ENCODE measurements around the gene DPY19L1.
"Not testable (repeated sequence)": the region's sequence is repeated elsewhere in the genome, so short reads cannot be mapped to it uniquely, and the experiment has no call there.

DPY19L1 gene

GRCh38 chr7:34918198-34918861 lies 119.0 kb downstream of the DPY19L1 start:
- DNase-seq (ENCODE audit: low spot score): not testable (repeated sequence)

GRCh38 chr7:34917515-34917914 lies 119.8 kb downstream of the DPY19L1 start:
- DNase-seq (ENCODE audit: low spot score): not testable (repeated sequence)

- DNase-seq (ENCODE audit: low spot score): no peak
Measured at GRCh38 chr7:34916267-34916666, 121.0 kb downstream of the DPY19L1 start.

GRCh38 chr7:34912236-34912635 lies 125.0 kb downstream of the DPY19L1 start:
- no peak for DNase-seq (ENCODE audit: low spot score)

- not testable (repeated sequence) for DNase-seq (ENCODE audit: low spot score)
Measured at GRCh38 chr7:34906266-34906850, 130.9 kb downstream of the DPY19L1 start.

GRCh38 chr7:34904987-34905386 lies 132.3 kb downstream of the DPY19L1 start:
- DNase-seq (ENCODE audit: low spot score): no peak

GRCh38 chr7:34903921-34904320 lies 133.4 kb downstream of the DPY19L1 start:
- DNase-seq (ENCODE audit: low spot score): not testable (repeated sequence)

GRCh38 chr7:34902182-34902581 lies 135.1 kb downstream of the DPY19L1 start:
- no peak for DNase-seq (ENCODE audit: low spot score)

- DNase-seq (ENCODE audit: low spot score): peak; percentile 68
Measured at GRCh38 chr7:34900891-34901513, 136.3 kb downstream of the DPY19L1 start.

- DNase-seq (ENCODE audit: low spot score): no peak
Measured at GRCh38 chr7:34895202-34895601, 142.1 kb downstream of the DPY19L1 start.

GRCh38 chr7:34889951-34890350 lies 147.3 kb downstream of the DPY19L1 start:
- no peak for DNase-seq (ENCODE audit: low spot score)

- no peak for DNase-seq (ENCODE audit: low spot score)
Measured at GRCh38 chr7:34886856-34887255, 150.4 kb downstream of the DPY19L1 start.

- not testable (repeated sequence) for DNase-seq (ENCODE audit: low spot score)
Measured at GRCh38 chr7:34883855-34884254, 153.4 kb downstream of the DPY19L1 start.

- no peak for DNase-seq (ENCODE audit: low spot score)
Measured at GRCh38 chr7:34879871-34880270, 157.4 kb downstream of the DPY19L1 start.

GRCh38 chr7:34878944-34879735 lies 158.1 kb downstream of the DPY19L1 start:
- not testable (repeated sequence) for DNase-seq (ENCODE audit: low spot score)
